GM21825 (cell line): ENCODE data around the gene C16orf92.
A peak's percentile ranks its signal among the peaks of the same experiment; 100 is the strongest.

Source experiments
- ATAC-seq: cut with Tn5 transposase; IDR thresholded peaks from one replicate; pipeline ENCODE4 v1.9.1; 2021; ENCODE audit warnings: mild to moderate bottlenecking, moderate library complexity; ENCODE audit not compliant: unreplicated experiment

The C16orf92 gene

DNA sequence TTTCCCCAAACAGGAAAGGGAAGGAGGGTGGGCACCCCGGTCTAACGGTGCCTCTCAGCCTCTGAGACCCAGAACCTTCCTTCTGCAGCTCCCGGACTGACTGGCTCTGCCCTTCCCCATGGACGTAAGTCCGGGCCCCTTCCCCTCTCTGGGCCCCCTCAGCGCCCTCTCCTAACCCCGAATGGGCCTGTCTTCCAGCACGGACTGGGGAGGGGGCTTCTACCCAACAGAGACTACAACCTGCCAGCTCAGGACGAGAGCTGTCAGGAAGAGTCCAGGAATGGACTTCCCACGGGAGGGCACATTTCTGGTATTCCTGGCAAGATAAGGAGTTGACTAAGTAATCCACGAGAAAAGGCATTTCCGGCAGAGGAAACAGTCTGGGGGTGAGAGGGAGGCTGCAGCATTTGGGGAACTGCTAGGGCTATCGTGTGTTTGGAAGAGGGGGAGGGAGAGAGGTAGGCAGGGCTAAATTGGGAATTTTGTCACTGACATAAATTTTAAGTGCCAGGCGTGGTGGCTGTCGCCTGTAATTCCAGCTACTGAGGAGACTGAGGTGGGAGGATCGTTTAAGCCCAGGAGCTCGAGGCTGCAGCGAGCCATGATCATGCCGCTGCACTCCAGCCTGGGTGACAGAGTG, 30.5 kb downstream of the C16orf92 start:
- ATAC-seq, result no peak

DNA sequence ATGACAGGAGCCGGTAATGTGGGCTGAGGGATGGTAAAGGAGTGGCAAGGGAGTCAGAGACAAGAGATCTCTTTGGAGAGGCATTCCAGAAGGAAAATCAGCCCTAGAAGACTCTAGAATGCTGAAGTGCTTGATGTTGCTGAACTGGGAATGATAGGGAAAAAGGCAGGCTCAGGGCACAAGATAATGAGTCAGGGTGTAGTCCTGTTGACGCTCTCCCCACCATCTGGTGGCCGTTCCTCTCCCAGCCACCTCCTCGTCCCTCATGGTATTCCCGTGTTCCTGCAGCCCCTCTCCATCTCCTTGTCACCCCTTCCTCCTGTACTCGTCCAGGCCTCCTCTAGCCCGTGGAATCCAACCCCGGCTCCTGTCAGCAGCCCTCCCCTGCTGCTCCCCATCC, 31.5 kb downstream of the C16orf92 start:
- no peak for ATAC-seq

DNA sequence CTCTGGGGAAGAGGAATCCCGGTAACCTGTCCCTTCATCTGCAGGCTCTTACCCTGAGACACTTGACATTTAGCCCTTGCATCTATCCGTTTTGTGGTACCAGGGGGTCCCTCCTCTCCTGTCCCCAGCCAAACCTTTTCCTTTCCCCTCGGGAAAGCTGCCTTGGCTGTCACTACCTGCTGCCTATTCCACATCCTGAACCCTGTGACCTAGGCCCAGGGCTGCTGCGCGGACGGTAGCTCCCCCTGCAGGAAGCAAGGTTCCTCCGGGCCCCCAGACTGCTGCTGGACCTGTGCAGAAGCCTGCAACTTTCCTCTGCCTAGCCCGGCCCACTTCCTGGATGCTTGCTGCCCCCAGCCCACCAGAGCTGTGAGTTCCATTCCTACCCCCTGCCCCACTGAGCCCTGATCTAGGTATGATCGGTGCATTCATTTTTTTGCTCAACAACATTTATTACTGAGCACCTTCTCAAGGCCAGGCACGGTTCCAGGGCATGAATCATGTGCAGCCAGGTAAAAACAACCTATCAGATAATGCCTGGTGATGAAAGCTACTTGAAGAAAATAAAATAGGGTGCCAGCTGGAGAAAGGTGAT, 32.1 kb downstream of the C16orf92 start:
- no peak for ATAC-seq

DNA sequence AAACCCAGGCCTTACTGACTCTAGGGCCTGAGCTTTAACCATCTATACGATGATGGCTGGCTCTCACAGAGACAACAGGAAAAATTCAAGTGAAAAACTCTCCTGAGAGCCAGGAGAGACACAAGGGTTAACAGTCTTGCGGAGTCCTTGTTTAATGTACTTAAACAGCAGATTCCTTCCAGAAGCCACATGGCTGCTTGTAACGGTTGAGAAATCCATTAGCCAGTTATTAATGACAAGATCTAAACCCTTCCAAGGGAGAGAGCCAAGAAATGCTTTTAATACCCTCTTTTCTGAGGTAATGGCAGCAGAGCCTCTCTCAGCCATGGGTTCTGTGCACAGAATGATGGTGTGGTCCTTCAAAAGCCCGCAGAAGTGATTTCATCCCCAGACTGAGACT, 37.3 kb downstream of the C16orf92 start:
- no peak for ATAC-seq

DNA sequence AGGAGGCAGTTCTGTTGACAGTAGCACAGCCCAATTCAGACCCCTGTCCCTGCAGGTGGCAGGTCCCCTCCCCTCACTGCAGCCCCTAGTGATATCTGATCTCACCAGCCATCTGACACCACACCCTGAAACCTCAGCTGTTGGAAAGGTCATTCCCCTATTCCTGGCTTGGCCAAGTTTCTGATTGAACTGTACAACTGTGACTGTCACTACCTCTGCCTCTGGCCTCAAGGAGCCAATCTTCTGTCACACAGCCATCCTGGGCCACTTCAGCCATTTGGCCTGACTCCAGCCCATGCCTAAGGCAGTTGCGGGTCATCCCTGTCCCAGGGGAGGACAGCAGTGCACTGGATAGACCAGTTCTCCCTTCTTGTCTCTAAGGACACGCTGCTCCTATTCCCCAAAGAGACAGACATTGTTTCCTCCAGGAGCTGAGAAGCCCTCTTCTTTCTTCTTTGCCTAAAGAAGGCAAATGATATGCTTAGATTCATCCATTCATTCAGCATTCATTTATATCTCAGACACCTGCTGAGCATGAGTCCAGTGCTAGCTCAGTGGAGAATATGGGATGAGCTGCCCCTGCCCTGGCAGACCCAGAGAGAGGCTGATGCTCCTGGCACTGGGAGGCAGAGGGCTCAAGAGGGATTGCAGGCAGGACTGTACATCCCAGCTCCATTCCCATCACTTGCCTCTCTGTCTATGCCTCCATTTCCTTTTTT, 38.0 kb downstream of the C16orf92 start:
- no peak for ATAC-seq

DNA sequence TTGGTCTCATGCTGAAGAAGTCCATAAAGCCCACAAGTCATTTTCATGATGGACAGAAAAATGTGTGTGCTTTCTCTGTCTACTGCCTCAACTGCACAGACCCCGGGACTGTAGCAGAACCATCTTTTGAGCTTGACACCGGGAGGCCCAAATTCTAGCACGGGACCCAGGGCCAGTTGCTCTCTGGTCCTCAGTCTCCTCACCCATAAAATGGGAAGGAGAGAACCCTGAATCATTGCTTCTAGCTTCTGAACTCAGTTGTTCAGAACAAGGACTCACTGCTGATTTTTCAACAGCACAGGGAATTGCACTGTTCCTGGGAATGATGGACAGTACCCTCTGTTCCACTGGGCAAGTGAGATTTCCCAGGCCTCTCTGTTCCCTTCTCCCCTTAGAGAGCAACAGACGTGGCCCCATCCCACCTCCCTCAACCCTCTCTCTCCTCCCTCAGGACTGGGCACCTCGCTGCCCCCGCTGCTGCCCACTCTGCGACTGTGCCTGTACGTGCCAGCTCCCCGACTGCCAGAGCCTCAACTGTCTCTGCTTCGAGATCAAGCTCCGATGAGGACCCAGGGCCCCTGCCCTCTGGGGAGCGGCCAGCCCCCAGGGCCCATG, 40.4 kb downstream of the C16orf92 start:
- no peak for ATAC-seq

DNA sequence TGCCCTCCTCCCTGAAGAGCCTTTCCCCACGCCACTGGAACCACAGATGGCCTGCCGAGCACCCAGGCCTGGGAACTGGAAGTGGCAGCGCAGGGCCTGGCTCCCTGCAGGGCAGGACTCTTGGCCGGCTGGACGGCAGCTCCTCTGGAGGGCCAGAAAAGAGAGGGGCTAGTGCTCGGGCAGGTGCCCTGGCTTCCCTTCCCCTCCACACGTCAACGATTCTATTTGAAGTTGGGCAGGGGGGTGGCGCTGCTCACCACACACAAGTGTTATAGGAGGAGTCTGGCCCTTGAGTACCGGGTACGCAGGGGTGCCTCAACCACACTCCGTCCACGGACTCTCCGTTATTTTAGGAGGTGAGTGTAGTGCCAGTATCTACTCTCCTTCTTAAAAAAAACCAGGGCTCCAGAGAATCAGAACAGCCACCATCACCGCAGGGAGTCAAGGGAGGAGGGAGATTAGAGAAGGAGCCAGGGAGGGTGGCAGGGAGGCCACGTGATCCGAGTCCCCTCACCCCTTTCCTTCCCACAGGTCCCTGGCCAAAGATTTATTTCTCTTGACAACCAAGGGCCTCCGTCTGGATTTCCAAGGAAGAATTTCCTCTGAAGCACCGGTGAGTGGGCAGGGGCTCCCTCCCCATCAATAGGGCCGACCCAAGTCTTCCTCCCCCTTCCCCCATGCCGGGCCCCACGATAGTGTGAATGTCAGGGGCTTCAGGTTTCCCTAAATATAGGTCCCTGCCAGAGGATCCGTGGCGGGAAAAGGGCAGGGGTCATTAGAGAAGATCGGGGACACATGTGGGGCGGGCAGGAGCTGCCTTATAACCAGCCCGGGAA, 41.1 kb downstream of the C16orf92 start:
- peak; percentile 34 for ATAC-seq

DNA sequence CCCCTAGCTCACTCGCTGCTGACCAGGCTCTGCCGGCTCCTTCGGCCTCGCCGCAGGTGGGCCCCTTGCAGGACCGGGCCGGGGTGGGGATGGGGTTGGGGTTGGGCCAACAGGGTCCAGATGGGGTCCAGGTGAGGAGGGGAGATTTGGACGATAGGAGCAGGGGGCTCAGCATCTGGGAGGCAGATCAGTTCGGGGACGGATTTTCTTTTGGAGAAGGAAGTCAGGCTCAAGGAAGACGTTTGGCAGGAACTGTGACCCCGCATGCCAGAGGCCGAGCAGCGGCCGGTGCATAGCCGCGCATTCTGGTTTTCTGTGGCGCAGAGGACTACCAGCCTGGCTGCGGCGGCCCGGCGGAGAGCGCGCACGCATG, 41.7 kb downstream of the C16orf92 start:
- no peak for ATAC-seq

DNA sequence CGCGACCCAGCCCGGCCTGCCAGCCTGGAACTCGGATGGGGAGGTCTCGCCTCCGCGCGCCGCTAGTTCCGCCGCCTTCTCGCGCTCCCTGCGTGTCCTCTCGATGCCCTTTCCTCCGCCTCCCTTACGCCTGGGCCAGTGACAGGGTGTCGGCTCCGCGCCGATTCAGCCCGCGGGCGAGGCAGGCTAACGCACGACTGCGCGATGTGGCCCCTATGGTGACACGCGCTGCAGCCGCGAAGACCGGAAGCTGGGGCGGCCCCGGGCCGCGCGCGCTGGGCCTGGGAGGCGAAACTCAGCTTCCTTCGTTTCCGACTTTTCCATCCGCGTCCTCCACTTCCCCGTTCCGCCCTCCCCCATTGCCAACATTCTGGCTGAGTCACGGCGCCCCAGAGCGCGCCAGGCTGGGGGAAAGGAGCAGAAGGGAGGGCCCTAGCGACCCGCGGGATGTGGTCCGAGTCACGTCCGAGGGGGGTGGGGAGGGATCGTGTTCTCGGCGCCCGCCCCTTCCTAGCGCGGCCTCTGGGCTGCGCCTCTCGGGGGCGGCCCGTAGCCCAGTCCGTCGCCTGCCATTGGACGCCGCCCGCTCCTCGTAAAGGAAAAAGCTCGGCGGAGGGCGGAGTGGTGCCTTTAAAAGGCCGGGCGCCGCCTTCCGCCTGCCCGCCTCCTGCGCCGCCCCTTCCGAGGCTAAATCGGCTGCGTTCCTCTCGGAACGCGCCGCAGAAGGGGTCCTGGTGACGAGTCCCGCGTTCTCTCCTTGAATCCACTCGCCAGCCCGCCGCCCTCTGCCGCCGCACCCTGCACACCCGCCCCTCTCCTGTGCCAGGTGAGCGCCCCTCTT, 42.3 kb downstream of the C16orf92 start, which contains the start of gene ALDOA:
Gene ALDOA (plus strand): TSS at position 659 of the 841 bp plus-strand sequence. CDS start 1,138 bp downstream, outside the sequence.
- peak; percentile 74 for ATAC-seq

DNA sequence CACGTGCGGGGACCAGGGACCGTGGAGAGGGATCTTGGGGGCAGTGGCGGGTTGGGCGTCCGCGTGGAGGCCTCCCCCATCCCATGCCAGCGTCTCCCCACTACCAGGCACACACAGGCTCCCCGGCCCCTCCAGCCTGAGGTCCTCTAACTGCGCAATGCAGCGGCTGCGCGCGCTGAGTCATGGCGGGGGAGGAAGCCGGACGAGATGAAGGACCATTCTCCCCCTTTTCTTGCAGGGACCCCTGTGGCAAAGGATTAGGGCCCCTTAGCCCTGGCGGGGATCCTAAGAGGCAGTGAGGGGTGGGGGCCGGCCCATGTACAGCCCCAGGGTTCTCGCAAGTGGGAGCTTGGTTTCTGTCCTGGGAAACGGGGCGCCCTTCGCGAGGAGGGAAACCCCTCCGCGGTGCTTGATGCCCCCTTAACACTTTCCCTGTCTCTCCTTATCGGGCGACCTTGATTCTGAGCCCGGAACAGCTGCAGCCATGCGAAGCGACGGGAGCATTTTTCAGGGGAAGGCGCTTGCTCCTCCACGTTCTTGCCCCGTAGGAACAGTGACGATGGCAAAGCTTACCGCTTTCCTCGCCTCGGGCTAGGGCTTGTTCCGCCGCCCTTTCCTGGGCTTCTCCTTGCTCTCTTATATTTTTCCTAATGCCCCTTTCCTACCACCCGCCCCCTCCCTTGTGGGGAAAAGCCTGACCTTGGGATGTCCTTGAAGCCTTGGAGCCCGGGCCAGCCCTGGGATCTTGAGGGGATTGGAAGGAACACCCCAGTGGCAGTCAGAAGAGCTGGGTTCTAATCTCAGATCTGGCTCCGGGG, 43.2 kb downstream of the C16orf92 start:
- ATAC-seq, result no peak

DNA sequence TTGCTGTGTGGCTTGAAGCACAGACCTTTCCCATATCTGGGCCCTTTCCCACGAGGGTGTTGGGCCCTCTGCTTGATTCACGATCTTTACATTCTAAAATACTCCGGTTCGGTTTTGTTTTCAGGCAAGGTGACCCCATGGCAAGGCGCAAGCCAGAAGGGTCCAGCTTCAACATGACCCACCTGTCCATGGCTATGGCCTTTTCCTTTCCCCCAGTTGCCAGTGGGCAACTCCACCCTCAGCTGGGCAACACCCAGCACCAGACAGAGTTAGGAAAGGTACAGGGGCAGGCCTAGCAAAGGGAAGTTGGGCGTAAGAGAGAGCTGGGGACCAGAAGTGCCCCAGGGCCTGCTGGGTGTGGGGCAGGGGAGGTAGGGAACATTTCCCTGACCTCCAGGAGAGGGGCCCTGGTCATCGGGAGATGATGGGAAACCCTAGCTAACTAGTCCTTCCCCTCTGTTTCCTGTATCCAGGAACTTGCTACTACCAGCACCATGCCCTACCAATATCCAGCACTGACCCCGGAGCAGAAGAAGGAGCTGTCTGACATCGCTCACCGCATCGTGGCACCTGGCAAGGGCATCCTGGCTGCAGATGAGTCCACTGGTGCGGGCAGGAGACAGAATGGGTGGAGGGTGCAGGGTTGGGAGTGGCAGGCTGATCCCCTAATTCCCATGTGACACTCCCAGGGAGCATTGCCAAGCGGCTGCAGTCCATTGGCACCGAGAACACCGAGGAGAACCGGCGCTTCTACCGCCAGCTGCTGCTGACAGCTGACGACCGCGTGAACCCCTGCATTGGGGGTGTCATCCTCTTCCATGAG, 44.0 kb downstream of the C16orf92 start:
- no peak for ATAC-seq

DNA sequence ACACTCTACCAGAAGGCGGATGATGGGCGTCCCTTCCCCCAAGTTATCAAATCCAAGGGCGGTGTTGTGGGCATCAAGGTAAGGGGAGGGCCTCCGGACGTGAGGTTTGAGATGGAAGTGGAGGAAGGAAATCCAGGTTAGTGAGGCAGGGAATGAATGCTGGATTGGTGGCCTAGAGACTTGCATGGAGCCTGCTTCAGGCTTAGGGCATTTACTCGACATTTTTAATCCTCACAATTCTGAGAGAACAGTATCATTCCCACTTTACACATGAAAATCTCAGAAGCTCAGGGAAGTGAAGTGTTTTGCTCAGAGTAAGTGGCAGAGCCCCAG, 44.6 kb downstream of the C16orf92 start:
- ATAC-seq, result no peak

DNA sequence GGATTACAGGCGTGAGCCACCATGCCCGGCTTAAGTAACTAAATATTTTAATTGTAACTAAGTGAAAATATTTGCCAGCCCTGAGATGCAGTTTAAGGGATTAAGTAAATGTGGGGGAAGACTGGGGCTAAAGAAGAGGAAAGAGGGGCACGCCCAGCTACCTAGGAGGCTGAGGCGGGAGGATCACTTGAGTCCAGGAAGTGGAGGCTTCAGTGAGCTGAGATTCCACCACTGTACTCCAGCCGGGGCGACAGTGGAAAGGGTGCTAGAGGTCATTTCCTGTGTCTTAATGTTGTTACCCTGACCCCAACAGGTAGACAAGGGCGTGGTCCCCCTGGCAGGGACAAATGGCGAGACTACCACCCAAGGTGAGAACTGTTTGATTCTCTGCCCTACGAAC, 45.3 kb downstream of the C16orf92 start:
- ATAC-seq, result no peak

DNA sequence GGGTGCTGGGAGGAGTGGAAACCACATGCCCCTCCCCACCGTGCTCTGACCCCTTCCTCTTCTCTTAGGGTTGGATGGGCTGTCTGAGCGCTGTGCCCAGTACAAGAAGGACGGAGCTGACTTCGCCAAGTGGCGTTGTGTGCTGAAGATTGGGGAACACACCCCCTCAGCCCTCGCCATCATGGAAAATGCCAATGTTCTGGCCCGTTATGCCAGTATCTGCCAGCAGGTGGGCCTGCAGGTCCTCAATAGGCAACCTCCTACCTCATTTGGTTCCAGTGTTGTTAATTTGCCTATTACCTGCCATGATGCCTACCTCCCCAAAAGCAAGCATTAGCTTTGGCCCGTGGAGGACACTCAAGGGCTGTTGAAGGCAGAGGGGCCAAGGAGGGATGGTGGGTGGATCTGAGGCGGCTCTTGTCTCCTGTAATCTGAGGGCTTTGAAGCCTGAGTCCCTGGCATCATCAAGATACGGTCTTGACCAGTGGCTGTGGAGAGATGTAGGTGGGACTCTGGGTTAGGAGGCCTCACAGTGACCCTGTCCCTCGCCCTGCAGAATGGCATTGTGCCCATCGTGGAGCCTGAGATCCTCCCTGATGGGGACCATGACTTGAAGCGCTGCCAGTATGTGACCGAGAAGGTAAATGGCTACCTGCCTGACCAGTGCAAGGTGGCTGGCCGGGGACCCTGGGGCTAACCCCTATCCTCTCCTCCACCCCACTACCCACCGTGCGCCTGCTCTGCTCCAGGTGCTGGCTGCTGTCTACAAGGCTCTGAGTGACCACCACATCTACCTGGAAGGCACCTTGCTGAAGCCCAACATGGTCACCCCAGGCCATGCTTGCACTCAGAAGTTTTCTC, 46.0 kb downstream of the C16orf92 start:
- no peak for ATAC-seq

DNA sequence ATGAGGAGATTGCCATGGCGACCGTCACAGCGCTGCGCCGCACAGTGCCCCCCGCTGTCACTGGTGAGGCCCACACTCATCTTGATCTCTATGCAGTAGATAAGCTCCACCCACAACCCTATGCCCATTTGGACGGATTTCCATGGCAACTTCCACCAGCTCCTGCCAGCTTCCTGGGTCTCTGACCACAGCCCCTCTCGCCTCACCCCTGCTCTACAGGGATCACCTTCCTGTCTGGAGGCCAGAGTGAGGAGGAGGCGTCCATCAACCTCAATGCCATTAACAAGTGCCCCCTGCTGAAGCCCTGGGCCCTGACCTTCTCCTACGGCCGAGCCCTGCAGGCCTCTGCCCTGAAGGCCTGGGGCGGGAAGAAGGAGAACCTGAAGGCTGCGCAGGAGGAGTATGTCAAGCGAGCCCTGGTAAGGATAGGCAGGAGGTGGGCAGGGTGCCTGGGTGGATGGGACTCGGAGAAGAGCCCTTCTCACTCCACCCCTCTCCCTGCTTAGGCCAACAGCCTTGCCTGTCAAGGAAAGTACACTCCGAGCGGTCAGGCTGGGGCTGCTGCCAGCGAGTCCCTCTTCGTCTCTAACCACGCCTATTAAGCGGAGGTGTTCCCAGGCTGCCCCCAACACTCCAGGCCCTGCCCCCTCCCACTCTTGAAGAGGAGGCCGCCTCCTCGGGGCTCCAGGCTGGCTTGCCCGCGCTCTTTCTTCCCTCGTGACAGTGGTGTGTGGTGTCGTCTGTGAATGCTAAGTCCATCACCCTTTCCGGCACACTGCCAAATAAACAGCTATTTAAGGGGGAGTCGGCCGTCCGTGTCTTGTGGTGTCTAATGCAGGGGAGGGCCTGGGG, 46.8 kb downstream of the C16orf92 start:
- no peak for ATAC-seq

DNA sequence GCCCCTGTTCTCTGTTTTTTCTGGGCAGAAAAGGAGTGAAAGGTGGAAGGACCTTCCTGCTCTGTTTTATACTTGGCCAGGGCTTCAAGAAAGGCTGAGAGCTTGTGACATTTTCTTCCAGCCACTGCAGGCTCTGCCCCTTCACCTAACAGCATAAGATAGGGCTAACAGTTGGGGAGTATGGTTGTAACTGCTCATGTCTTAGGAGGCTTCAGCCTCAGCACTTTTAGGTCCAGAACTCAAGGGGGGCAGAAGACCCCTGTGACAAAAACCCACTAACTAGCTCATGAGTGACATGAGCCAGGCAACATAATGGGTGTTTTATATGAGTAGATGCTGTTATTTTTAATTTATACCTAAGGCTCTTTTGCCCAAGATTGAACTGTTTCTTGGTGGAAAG, 47.5 kb downstream of the C16orf92 start:
- no peak for ATAC-seq
